GM12878 (cell line): ENCODE results near the gene COL18A1. TPM values are rescaled to one million over a fixed set of nuclear protein-coding genes. Genes with fewer than 3 reads are reported as not detected.

Source experiments
- ATAC-seq: fragments of 200-7000 bp; cut with Tn5 transposase; 3 replicates; pipeline ENCODE4 v1.9.1; 2020; ENCODE audit warnings: mild to moderate bottlenecking, moderate library complexity
- BruUV-seq: library from RNA; stranded (reverse); fragments of 400-500 nt; replicated peaks from 2 replicates; lab custom pipeline; 2021; lab: Mats Ljungman, UMichigan
- CTCF ChIA-PET: fragments of 300-600 bp; sonication (Branson Sonifier 250); formaldehyde crosslinking; extraction: SDS; loops from one replicate; lab custom pipeline; 2021; ENCODE audit warnings: inconsistent platforms; lab: Yijun Ruan, JAX
- POLR2A ChIA-PET: fragments of 350-600 bp; formaldehyde crosslinking; extraction: SDS; loops from one replicate; lab custom pipeline; 2021; ENCODE audit warnings: inconsistent platforms; lab: Charles Lee
- RAD21 ChIA-PET: fragments of 300-600 bp; sonication (Branson Sonifier 250); formaldehyde crosslinking; loops from one replicate; lab custom pipeline; 2023; ENCODE audit warnings: antibody characterized with exemption; ENCODE audit not compliant: unreplicated experiment; lab: Charles Lee
- SMC1A ChIA-PET: fragments of 300-600 bp; sonication (Branson Sonifier 250); formaldehyde crosslinking; loops from one replicate; lab custom pipeline; 2023; ENCODE audit not compliant: unreplicated experiment, uncharacterized antibody; lab: Charles Lee
- DNase-seq: peaks from one replicate; pipeline ENCODE4 v3.0.0-alpha.2; 2011; ENCODE audit warnings: low read depth, low spot score
- FAIRE-seq: peaks from 3 replicates; lab custom pipeline; 2011; peaks lifted over from hg19 to GRCh38; lab: Jason Lieb, UNC
- H2AFZ ChIP-seq: 2 replicates; pipeline ENCODE4 v1.6.0; 2011; ENCODE audit warnings: low read depth, low read length, control low read depth; ENCODE audit not compliant: control insufficient read depth
- H3K27ac ChIP-seq: 2 replicates; pipeline ENCODE4 v1.5.1; 2011; ENCODE audit warnings: control low read depth; ENCODE audit not compliant: control insufficient read depth, insufficient read depth
- H3K27me3 ChIP-seq, 2 experiments: replicated peaks in 1 of 2; 2 replicates each; pipeline versions ENCODE4 v1.6.0 to v1.6.1; 2011; ENCODE audit warnings: low read length in 1 of 2; ENCODE audit not compliant: control insufficient read depth in 2 of 2, insufficient read depth in 2 of 2
- H3K36me3 ChIP-seq, 2 experiments: 2 replicates each; pipeline ENCODE4 v1.5.1; 2011; ENCODE audit warnings: low read length in 1 of 2; ENCODE audit not compliant: control insufficient read depth in 2 of 2, insufficient read depth in 2 of 2
- H3K4me1 ChIP-seq: 2 replicates; pipeline ENCODE4 v1.6.1; 2011; ENCODE audit warnings: mild to moderate bottlenecking, low read length, moderate library complexity, mixed read lengths; ENCODE audit not compliant: control insufficient read depth, insufficient read depth
- H3K4me2 ChIP-seq: 2 replicates; pipeline ENCODE4 v1.6.0; 2011; ENCODE audit warnings: control low read depth; ENCODE audit not compliant: control insufficient read depth, insufficient read depth
- H3K4me3 ChIP-seq: fragments of 200-600 bp; sonication (generic); 2 replicates; pipeline ENCODE4 v1.5.1; 2016
- H3K79me2 ChIP-seq: 2 replicates; pipeline ENCODE4 v1.6.0; 2011; ENCODE audit warnings: low read length; ENCODE audit not compliant: control insufficient read depth, insufficient read depth
- H3K9ac ChIP-seq: 2 replicates; pipeline ENCODE4 v1.8.0; 2011; ENCODE audit warnings: low read length, control low read depth, mixed read lengths; ENCODE audit not compliant: control insufficient read depth, insufficient read depth
- H3K9me3 ChIP-seq: replicated peaks from 3 replicates; pipeline ENCODE4 v1.5.1; 2011; ENCODE audit warnings: mild to moderate bottlenecking, low read length; ENCODE audit not compliant: control insufficient read depth, insufficient read depth
- H4K20me1 ChIP-seq: 2 replicates; pipeline ENCODE4 v1.6.0; 2011; ENCODE audit not compliant: control insufficient read depth, insufficient read depth
- BRCA1 ChIP-seq: IDR thresholded peaks from 2 replicates; pipeline ENCODE4 v1.6.1; 2011; ENCODE audit warnings: low read depth, low read length, improper control_type of control experiment
- CBFB ChIP-seq: IDR thresholded peaks from 2 replicates; pipeline ENCODE4 v1.6.1; 2016; ENCODE audit warnings: antibody characterized with exemption, low read depth
- FOS ChIP-seq: IDR thresholded peaks from 3 replicates; pipeline ENCODE4 v1.6.1; 2011; ENCODE audit warnings: borderline replicate concordance; ENCODE audit not compliant: insufficient read length; ENCODE audit errors: extremely low read depth
- HDAC2 ChIP-seq: fragments of 200-600 bp; sonication (generic); IDR thresholded peaks from 2 replicates; pipeline ENCODE4 v1.6.1; 2017
- KLF5 ChIP-seq: fragments of 450-650 bp; IDR thresholded peaks from 2 replicates; pipeline ENCODE4 v1.6.1; 2014; ENCODE audit warnings: mild to moderate bottlenecking; ENCODE audit not compliant: partially characterized antibody
- MEF2A ChIP-seq: IDR thresholded peaks from 2 replicates; pipeline ENCODE4 v1.6.1; 2011; ENCODE audit warnings: low read depth, mild to moderate bottlenecking, low read length, moderate library complexity; ENCODE audit not compliant: insufficient read depth
- RELA ChIP-seq: fragments of 450-650 bp; IDR thresholded peaks from 2 replicates; pipeline ENCODE4 v1.8.0; 2014; ENCODE audit warnings: borderline replicate concordance; ENCODE audit not compliant: partially characterized antibody
- RFX5 ChIP-seq: IDR thresholded peaks from 2 replicates; pipeline ENCODE4 v1.6.1; 2011; ENCODE audit warnings: low read depth, low read length, improper control_type of control experiment
- SIN3A ChIP-seq: IDR thresholded peaks from 2 replicates; pipeline ENCODE4 v1.6.1; 2012; ENCODE audit warnings: low read depth, low read length, improper control_type of control experiment
- SMAD1 ChIP-seq: fragments of 450-650 bp; IDR thresholded peaks from 2 replicates; pipeline ENCODE4 v1.6.1; 2018; ENCODE audit warnings: mild to moderate bottlenecking, low read depth; ENCODE audit not compliant: partially characterized antibody
- WGBS: methylation state at CpG from one replicate; pipeline ENCODE4 v1.1.6; 2016; ENCODE audit warnings: low lambda C conversion rate; ENCODE audit not compliant: insufficient replicate concordance, insufficient coverage; ENCODE audit errors: missing lambda C conversion rate; 5-methylcytosine and 5-hydroxymethylcytosine counted together
- in situ Hi-C: fragments of 300-500 bp; cut with MboI; formaldehyde crosslinking; loops from 9 replicates; pipeline ENCODE4 v1.14.3; 2018; ENCODE audit warnings: mixed read lengths
- intact Hi-C: fragments of 100-400 bp; cut with micrococcal nuclease; formaldehyde crosslinking; loops from one replicate; pipeline ENCODE4 v1.14.2; 2022; ENCODE audit not compliant: unreplicated experiment
- polyA plus RNA-seq, 11 experiments: library from polyadenylated mRNA; depleted of rRNA in 4 of 11; unstranded in 6 of 11; stranded (reverse) in 5 of 11; fragments of >200 nt; fragmentation: Nextera tagmentation in 4 of 11; fragmentation: Illumina TruSeq in 1 of 11; extraction: Ambion mirVana in 4 of 11; extraction: Trizol in 1 of 11; gene quantifications; 1 replicate in 1 of 11; 2 replicates in 10 of 11; pipeline versions ENCODE4 v1.2.1 to v1.2.3, GENCODE V29; 2011 to 2016; ENCODE audit warnings: inconsistent platforms in 2 of 11, missing spikeins in 2 of 11, low read depth in 1 of 11
- total RNA-seq, 4 experiments: library from RNA; depleted of rRNA in 3 of 4; stranded (reverse); fragments of >200 nt in 3 of 4; fragmentation: Illumina TruSeq in 1 of 4; extraction: Trizol in 1 of 4; gene quantifications; 2 replicates each; pipeline versions ENCODE4 v1.2.1 to v1.2.3, GENCODE V29; 2013 to 2021
- TF ChIP-seq, protein P1 (sequence below): IDR thresholded peaks from 2 replicates; pipeline ENCODE4 v1.6.1; 2011; ENCODE audit warnings: low read depth, low read length, improper control_type of control experiment, borderline replicate concordance
- TF ChIP-seq, protein P2 (sequence below): fragments of 150-350 bp; IDR thresholded peaks from 2 replicates; pipeline ENCODE4 v1.6.1; 2016; ENCODE audit warnings: low read depth, low read length
- TF ChIP-seq, protein P3 (sequence below): IDR thresholded peaks from 2 replicates; pipeline ENCODE4 v1.6.1; 2011; ENCODE audit warnings: mild to moderate bottlenecking, low read depth, low read length, moderate library complexity; ENCODE audit not compliant: insufficient replicate concordance

COL18A1 gene
- total and polyA plus RNA-seq, 10 of the 15 experiments (the other 5 are each of a cell fraction or from before 2014, with no cell fraction given): under 0.01 to 0.49 (median 0.09) TPM; not detected in 3

- no peaks in the 10 kb centered on the region for H3K27me3 ChIP-seq
- H2AFZ ChIP-seq: no peak overlapping the region
- H3K4me1 ChIP-seq: peaks cover 6% of the 10 kb centered on the region; the same call in 1 of the 2 replicates
- no peaks in the 10 kb centered on the region for H3K36me3 ChIP-seq
- FAIRE-seq (no peak), DNase-seq (no peak), ATAC-seq (no peak)
- TF ChIP-seq FOS: no peak
- TF ChIP-seq, protein P1, sequence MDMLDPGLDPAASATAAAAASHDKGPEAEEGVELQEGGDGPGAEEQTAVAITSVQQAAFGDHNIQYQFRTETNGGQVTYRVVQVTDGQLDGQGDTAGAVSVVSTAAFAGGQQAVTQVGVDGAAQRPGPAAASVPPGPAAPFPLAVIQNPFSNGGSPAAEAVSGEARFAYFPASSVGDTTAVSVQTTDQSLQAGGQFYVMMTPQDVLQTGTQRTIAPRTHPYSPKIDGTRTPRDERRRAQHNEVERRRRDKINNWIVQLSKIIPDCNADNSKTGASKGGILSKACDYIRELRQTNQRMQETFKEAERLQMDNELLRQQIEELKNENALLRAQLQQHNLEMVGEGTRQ: no peak
- no peak for TF ChIP-seq HDAC2
- no peak for TF ChIP-seq BRCA1
- no peak for TF ChIP-seq CBFB
- TF ChIP-seq SIN3A: no peak
- TF ChIP-seq KLF5: no peak
- no peak for TF ChIP-seq RELA
- TF ChIP-seq RFX5: no peak
- no peak for TF ChIP-seq SMAD1
- TF ChIP-seq MEF2A: no peak
- TF ChIP-seq, protein P2, sequence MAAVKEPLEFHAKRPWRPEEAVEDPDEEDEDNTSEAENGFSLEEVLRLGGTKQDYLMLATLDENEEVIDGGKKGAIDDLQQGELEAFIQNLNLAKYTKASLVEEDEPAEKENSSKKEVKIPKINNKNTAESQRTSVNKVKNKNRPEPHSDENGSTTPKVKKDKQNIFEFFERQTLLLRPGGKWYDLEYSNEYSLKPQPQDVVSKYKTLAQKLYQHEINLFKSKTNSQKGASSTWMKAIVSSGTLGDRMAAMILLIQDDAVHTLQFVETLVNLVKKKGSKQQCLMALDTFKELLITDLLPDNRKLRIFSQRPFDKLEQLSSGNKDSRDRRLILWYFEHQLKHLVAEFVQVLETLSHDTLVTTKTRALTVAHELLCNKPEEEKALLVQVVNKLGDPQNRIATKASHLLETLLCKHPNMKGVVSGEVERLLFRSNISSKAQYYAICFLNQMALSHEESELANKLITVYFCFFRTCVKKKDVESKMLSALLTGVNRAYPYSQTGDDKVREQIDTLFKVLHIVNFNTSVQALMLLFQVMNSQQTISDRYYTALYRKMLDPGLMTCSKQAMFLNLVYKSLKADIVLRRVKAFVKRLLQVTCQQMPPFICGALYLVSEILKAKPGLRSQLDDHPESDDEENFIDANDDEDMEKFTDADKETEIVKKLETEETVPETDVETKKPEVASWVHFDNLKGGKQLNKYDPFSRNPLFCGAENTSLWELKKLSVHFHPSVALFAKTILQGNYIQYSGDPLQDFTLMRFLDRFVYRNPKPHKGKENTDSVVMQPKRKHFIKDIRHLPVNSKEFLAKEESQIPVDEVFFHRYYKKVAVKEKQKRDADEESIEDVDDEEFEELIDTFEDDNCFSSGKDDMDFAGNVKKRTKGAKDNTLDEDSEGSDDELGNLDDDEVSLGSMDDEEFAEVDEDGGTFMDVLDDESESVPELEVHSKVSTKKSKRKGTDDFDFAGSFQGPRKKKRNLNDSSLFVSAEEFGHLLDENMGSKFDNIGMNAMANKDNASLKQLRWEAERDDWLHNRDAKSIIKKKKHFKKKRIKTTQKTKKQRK: no peak
- TF ChIP-seq, protein P3, sequence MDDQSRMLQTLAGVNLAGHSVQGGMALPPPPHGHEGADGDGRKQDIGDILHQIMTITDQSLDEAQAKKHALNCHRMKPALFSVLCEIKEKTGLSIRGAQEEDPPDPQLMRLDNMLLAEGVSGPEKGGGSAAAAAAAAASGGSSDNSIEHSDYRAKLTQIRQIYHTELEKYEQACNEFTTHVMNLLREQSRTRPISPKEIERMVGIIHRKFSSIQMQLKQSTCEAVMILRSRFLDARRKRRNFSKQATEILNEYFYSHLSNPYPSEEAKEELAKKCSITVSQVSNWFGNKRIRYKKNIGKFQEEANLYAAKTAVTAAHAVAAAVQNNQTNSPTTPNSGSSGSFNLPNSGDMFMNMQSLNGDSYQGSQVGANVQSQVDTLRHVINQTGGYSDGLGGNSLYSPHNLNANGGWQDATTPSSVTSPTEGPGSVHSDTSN: no peak
- CTCF ChIA-PET: no interaction called here
- no peak overlapping the region for H3K4me3 ChIP-seq
- no peak overlapping the region for H3K9ac ChIP-seq
- 51% methylated on average over 37 of the region's 37 CpGs for WGBS
- in situ Hi-C loops: no loop called here
- H3K4me2 ChIP-seq: no peak overlapping the region
- H4K20me1 ChIP-seq: no peaks in the 10 kb centered on the region
- intact Hi-C loops: loop anchor here (10.0 kb wide), 2 partner anchors 65 to 345 kb away; partner anchors contain the start of gene SLC19A1
- H3K27ac ChIP-seq: no peak overlapping the region
- SMC1A ChIA-PET: no interaction called here
- RAD21 ChIA-PET: no interaction called here
- no TSS peak for BruUV-seq
- POLR2A ChIA-PET: no interaction called here
- H3K9me3 ChIP-seq: no peaks in the 10 kb centered on the region
- H3K79me2 ChIP-seq: no peaks in the 10 kb centered on the region
Observed at GRCh38 chr21:45479691-45480675, 75.0 kb downstream of the COL18A1 start.
